Activated CD8-positive, alpha-beta memory T cell treated with anti-CD3 and anti-CD28 coated beads, Interleukin-2, amount 50 U/mL, for 1 hour (primary cell): ENCODE measurements around the gene RASAL1.

Source experiments
- DNase-seq: peaks from one replicate; pipeline ENCODE4 v3.0.0-alpha.2; 2020; ENCODE audit errors: extremely low read depth

RASAL1 gene

GRCh38 chr12:113162102-113163029, 26.8 kb upstream of the RASAL1 start:
- DNase-seq, result no peak

- DNase-seq, result no peak
These were observed 26.0 kb upstream of the RASAL1 start for GRCh38 chr12:113161415-113162016.

GRCh38 chr12:113159937-113160336, 24.4 kb upstream of the RASAL1 start:
- DNase-seq, result no peak

- no peak for DNase-seq
These were observed 23.1 kb upstream of the RASAL1 start for GRCh38 chr12:113158439-113159203.

DNA sequence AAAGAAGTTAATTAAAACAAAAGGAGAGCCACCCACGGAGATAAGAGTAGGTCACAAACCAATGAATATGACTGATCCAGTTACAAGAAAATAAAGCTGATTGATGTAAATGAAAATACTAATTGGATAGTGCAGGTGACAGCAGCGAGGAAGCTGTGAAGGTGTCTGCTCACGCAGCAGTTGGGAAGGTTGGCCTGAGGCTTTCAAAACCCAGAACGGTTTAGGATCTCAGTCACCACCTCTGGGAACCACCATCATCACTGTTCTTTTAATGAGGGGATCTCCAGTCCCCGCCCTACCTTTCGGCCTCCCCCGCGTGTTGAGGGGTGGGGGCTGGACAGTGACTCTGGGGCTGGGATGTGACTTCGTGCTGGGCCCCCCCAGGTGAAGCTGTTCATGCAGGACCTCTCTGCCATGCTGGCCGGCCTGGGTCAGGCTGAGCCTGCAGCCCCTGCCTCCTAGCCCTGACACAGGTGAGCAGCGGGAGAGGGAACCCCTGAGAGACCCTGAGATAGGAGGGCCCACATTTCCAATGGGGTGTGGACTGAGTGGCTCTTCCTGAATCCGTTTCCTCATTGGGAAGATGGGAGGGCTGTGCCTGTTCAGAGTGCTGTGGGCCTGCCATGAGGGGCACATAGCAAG, 21.8 kb upstream of the RASAL1 start:
- no peak for DNase-seq

DNA sequence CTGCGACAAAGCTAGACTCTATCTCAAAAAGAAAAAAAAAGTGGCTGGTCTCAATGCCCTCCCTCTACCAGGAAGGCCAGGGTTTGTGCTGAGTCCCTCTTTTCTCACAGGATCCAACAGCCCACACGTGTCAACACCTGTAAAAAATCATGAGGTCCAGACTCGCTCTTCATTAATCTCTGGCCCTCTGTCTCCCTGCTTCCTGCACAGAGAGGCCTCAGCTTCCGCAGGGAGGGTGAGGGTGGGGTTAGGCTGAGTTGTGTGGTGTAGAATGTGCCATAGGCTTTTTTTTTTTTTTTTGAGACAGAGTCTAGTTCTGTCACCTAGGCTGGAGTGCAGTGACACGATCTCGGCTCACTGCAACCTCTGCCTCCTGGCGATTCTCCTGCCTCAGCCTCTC, 20.1 kb upstream of the RASAL1 start:
- no peak for DNase-seq

DNA sequence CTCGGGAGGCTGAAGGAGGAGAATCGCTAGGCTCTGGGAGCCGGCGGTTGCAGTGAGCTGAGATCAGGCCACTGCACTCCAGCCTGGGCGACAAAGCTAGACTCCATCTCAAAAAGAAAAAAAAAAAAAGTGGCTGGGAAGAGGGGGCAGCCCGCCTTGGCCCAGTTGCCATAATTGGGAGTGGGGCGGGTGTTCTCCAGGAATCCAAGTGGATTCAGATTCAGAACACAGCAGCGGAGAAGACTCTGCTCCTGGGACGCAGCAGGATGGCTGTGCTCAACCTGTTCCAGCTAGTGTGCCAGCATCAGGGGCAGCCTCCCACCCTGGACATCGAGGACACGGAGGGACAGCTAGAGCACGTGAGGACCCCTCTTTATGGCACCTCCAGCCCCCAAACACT, 19.5 kb upstream of the RASAL1 start:
- no peak for DNase-seq

DNA sequence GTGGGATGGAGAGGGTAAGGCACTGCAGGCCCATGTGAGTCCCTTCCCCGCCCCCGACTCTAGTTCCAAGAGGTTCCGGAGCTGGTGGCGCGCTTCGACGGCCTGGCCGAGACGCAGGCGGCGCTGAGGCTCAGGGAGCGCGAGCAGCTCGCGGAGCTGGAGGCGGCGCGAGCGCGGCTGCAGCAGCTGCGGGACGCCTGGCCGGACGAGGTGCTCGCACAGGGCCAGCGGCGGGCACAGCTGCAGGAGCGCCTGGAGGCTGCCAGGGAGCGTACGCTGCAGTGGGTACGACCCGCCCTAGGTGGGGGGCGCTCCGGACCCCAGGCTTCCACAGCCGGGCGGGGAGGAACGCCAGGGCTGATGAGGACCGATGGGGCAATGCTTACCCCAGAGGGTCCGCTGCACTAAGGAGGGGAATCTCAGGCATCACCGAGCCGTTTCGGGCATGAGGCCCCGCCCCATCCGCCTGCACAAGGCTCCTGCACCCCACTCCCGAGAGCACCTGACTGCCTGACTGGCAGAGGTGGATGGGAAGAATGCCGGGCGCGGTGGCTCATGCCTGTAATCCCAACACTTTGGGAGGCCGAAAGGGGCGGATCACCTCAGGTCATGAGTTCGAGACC, 18.9 kb upstream of the RASAL1 start:
- no peak for DNase-seq

DNA sequence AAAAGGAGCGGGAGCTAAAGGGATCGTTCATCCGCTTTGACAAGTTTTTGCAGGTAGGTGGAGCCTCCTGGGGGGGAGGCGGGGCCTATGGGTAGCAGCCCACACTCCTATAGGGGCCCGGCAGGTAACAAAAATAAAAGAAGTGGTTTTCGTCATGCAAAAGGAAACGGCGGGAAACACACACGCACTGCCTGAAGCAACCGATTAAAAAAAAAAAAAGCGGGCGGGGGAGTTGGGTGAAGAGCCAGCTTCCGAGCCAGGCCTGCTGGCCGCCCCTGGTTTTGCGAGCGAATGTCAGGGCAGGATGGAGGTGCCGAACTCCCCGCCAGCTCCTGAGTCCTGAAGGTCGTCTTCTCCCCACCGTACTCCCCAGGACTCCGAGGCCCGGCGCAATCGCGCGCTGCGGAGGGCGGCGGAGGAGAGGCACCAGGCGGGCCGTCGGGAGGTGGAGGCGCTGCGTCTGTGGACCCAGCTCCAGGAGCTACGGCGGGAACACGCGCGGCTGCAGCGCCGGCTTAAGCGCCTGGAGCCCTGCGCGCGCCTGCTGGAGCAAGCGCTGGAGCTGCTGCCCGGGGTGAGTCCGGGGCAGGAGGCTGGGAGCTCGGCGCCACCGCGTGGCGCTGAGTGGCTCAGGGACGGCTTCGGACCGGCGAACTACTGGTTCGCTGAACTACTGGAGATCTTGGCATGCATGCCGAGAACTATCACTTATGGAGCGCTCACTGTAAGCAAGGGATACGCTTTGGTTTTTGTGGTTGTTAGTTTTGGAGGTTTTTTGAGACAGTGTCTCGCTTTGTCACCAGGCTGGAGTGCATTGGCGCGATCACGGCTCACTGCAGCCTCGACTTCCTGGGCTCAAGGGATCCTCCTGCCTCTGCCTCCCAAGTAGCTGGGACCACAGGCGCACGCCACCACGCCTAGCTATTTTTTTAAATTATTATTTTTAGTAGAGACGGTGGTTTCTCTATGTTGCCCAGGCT, 17.6 kb upstream of the RASAL1 start:
- DNase-seq, result peak; percentile 24

DNA sequence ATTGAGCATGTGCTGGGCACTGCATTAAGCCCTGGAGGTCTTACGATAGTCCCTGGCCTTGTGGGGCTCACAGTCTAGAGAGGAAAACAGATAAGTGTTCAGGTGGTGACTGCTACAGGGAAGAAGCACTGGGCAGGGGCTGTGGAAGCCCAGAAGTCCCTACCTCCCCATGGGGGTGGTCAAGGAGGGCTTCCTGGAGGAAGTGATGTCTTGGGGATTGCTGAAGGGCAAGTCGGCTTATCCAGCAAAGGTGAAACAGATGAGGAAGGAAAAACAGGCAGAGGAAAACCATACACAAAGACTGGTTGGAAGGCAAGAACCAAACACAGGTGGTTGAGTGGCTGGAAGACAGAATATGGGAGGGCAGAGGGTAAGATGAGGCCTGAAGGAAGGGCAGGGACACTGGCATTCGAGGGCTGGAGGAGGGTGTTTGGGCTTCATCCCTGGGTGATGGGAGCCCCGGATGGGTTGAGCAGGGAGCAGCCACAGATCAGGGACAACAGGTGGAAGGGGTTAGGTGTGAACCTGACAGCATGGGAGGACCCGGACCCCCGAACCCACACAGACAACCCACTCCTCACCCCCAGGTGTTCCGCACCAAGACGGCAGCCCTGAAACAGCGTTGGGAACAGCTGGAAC, 16.8 kb upstream of the RASAL1 start:
- no peak for DNase-seq

GRCh38 chr12:113151655-113152054, 16.1 kb upstream of the RASAL1 start:
- DNase-seq, result no peak

DNA sequence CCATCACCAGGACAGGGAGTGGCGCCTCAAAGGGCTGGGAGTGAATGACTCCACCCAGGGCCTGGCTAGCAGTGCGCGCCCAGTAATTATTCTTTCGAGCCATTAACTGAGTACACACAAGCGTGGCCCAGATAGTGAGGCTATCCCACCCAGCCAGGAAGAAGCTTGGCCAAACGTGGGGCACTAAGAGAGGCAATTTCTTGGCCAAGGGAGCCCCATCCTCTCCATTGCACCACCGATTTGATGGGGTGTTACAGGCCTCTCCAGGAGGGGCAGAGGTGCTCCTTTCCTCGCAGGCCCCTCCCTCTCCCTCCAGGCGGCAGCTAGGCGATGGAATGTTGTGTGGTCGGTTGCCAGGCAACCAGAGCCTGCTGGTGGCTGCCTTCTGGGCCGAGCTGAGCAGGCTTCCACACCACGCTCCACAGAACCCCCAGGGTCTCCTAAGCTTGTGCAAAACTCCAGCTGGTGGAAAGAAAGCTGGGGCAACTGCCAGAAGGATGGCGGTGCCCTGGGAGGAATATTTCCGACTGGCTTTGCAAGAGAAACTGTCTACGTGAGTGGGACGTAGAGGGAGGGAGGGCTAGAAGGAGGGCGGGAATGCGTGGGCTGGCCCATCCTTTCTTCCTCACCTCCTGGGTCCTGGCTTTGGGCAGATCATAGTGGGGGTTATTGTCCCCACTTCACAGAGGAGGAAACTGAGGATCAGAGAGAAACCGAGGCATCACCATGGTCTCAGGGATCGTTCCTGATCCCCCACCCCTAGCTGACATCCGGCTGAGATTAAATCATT, 14.0 kb upstream of the RASAL1 start, which contains the start of gene CFAP73:
Gene CFAP73, plus strand, starts transcription at position 364 of the 790 bp plus-strand sequence. Its CDS starts 134 bp downstream, at position 498.
- no peak for DNase-seq

- DNase-seq, result no peak
These were observed 11.4 kb upstream of the RASAL1 start for GRCh38 chr12:113146999-113147398.

- DNase-seq, result no peak
These were observed 10.4 kb upstream of the RASAL1 start for GRCh38 chr12:113145720-113146551.

DNA sequence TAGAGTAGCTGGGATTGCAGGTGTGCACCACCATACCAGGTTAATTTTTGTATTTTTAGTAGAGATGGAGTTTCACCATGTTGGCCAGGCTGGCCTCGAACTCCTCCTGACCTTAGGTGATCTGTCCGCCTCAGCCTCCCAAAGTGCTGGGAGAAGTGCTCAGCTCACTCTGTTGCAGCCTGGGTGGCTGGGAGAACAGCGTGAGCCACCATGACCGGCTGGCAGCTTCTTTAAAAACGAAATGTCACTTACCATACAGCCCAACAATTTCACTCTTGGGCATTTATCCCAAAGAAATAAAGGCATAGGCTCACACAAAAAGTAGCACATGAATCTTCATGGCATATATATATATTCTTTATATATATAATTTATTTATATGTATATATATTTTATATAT, 9.2 kb upstream of the RASAL1 start:
- DNase-seq, result no peak

GRCh38 chr12:113143959-113144358, 8.4 kb upstream of the RASAL1 start:
- DNase-seq, result no peak

- DNase-seq, result no peak
These were observed 7.3 kb upstream of the RASAL1 start for GRCh38 chr12:113142886-113143332.
